Left renal pelvis (tissue), 4 donors: ENCODE measurements around the gene IER3. TPM values are rescaled to one million over a fixed set of nuclear protein-coding genes. Genes with fewer than 3 reads are reported as not detected.

Experiments used
- DNase-seq, 4 donors: peaks; one replicate each; pipeline ENCODE4 v3.0.0-alpha.2; 2013; ENCODE audit warnings: low read depth in 4 of 4, low spot score in 3 of 4
- polyA plus RNA-seq, 4 donors: library from polyadenylated mRNA; unstranded; fragments of 120-200 nt; gene quantifications; one replicate each; pipeline ENCODE4 v1.2.1, GENCODE V29; 2013; ENCODE audit not compliant: insufficient read length in 4 of 4

The IER3 gene
- polyA plus RNA-seq, 4 donors, result 17.5 to 23.5 (median 21.3) TPM

DNA sequence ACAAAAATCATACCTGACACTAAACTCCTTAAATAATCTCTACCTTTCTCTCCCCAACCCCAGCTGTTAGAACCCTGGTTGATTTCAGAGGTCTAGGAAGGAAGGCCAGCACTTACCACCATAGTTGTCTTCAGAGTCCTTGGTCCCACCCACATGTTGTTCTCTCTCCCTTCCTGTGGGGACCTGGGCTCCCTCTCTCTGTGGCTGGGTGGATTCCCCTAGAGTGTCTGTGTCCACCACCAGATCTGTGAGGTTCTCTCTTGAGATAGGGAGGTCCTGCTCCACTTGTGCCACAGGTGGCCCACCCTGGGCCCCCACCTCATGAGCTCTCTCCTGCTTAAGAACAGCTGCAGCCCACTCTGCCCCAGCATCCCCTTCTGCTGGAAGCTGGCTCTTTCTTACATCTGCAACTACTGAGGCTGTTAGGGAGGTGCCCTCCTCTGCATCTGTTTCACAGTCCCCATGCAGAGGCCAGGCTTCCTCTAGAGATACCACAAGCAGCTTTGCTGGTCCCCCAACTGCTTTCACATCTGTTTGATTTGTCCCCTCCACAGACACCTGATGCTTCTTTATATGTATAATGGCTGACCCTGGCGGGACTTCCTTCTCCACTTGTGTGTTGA, 32.5 kb downstream of the IER3 start:
- no peak for DNase-seq

DNA sequence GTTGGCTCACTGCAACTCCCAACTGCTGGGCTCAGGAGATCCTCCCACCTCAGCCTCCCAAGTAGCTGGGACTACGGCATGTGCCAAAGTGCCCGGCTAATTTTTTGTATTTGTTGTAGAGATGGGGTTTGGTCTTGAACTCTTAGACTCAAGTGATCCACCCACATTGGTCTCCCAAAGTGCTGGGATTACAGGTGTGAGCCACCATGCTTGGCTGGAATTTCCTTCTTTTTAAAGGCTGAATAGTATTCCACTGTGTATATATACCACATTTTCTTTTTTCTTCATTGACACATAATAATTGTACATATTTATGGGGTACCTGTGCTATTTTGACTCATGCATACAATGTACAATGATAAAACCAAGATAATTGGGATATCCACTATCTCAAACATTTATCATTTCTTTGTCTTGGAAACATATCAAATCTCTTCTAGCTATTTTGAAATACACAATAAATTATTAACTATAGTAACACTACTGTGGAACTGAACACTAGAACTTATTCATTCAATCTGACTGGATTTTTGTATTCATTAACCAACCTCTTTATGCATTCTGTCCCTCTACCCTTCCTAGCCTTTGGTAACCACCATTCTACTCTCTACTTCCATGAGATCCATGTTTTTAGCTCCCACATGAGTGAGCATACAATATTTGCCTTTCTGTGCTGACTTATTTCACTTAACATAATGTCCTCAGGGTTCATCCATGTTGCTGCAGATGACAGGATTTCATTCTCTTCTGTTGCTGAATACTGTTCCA, 35.1 kb downstream of the IER3 start:
- no peak for DNase-seq

DNA sequence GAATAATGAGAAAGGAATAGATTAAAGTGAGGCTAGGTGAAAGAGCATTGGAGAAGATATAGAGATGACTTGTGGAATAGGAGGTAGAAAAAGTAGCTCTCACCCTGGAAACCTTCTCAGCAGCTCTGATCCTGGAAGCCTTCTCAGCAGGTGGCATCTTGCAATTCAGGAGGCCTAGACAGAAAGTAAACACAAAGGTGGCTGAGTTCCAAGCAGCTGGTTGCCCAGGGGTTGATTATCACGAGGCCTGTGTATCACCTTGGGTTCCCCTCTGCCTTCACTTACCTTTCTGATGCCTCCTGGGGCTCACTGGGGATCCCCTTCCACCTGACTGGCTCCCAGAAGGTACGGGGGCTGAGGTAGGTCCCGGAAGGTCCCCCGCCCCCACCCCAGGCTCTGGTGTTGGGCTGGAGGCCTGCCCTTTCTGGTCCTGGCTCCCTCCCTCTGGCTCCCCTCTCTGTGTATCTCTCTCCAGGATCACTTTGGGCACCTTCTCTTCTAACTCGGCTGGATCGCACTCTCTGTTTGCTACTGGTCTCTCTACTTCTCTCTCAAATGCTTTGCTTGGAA, 37.0 kb downstream of the IER3 start:
- DNase-seq, result no peak

DNA sequence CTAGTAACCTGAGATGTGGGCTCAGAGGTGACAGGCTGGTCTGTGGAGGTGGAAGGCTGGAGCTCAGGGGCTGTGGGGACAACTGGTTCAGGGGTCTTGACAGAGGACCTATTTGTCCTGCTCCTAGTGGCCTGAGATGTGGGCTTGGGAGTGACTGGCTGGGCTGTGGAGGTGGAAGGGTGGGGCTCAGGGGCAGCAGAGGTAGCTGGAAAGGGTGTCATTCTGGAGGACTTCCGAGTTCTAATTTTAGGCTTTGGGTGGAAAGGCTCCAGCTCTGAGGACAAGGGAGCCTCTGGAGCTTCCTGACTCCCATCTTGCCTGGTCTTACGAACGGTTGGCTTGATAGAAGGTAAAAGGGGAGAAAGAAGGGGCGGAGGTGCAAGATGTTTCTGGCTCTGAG, 38.7 kb downstream of the IER3 start:
- no peak for DNase-seq

DNA sequence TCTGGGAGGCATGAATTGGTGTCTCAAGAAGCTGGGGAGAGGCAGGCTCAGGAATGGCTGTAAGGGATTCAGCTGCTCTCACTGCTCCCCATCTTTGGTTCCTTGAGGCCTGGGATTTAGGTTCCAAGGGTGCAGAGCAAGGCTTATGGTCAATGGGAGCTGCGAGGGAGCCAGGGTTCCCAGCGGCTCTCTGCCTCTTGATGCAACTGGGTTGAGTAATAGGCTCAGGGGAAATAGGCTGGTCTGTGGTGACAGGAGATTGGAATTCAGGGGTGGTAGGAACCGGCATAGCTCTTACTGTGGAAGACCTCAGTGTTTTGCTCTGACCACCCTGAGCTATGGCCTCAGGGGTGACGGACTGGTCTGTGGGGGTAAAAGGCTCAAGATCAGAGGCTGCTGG, 40.5 kb downstream of the IER3 start:
- DNase-seq, result no peak

DNA sequence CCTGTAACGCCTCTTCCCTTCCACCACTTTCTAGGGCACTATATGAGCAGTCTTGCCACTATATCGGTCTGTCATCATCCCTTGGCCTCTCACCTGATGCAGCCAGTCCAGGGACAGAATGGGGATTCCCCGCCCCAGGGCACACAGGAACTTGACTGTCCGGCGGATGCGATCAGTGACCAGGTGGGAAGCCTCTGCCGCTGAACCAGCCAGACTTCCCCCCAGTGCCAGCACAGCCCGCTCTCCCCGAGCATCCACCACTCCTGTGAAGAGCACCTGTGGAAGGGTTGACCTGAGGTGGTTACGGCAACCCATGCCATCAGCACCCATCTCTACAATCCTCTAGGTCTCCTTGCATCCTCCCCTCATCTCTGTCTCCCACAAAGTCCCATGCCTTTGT, 41.3 kb downstream of the IER3 start:
- no peak for DNase-seq

DNA sequence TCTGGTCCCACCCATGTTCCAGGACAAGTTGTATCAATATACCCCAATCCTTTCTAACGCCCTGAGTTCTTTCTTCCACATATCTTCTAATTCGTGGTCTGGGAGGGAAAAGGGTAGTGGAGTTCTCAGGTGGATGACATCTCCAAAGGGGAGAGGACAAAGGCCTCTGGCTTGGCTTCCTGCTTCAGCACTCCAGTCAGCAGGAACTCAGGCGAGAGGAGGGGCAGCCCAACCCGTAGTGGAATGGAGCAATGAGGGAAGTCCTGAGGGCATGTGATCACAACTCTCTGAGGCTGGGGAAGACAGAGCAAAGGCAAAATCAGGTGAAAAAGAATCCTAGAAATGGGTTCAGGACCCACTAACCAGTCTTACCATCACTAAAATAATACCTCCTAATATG, 44.0 kb downstream of the IER3 start:
- no peak for DNase-seq

DNA sequence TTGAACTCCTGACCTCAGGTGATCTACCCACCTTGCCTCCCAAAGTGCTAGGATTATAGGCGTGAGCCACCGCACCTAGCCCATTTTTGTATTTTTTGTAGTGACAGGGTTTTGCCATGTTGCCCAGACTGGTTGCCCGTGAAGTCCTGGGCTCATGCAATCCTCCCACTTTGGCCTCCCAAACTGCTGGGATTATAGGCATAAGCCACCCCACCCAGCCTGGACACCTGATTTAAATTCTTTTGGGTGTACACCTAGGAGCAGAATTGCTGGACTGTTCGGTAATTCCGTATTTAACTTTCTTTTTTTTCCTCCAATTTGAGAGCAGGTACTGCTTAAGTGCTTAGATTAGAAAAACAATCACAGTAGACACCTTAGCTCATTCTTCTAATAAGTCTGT, 47.9 kb downstream of the IER3 start:
- DNase-seq, result no peak

Other genes with a start within 250 kb of the IER3 start
- gene GNL1, start 188.1 kb downstream of the IER3 start, polyA plus RNA-seq, result 100 to 1,000 TPM in 2 of 4 donors, 10 to 100 TPM in 2; 77.6 to 105 (median 93.8) TPM
- 10 to 100 TPM; 30.9 to 36.9 (median 33.2) TPM for gene PRR3, start 187.3 kb downstream of the IER3 start, polyA plus RNA-seq
- gene ABCF1, start 173.1 kb downstream of the IER3 start, polyA plus RNA-seq, result 10 to 100 TPM; 55.7 to 74.9 (median 64.6) TPM
- gene PPP1R10, start 127.3 kb downstream of the IER3 start, polyA plus RNA-seq, result 10 to 100 TPM; 38.1 to 65.7 (median 57.1) TPM
- 10 to 100 TPM; 35.3 to 63.8 (median 55.4) TPM for gene MRPS18B, start 126.7 kb downstream of the IER3 start, polyA plus RNA-seq
- gene ATAT1, start 117.7 kb downstream of the IER3 start, polyA plus RNA-seq, result 10 to 100 TPM; 33.7 to 66.4 (median 39.8) TPM
- gene C6orf136, start 97.4 kb downstream of the IER3 start, polyA plus RNA-seq, result 10 to 100 TPM; 10.5 to 30.0 (median 24.5) TPM
- 10 to 100 TPM; 28.8 to 51.3 (median 41.2) TPM for gene DHX16, start 71.5 kb downstream of the IER3 start, polyA plus RNA-seq
- gene PPP1R18, start 57.9 kb downstream of the IER3 start, polyA plus RNA-seq, result 10 to 100 TPM; 34.3 to 56.4 (median 40.2) TPM
- 10 to 100 TPM; 35.6 to 40.7 (median 38.1) TPM for gene NRM, start 53.6 kb downstream of the IER3 start, polyA plus RNA-seq
- 10 to 100 TPM; 34.7 to 49.0 (median 45.2) TPM for gene MDC1, start 27.3 kb downstream of the IER3 start, polyA plus RNA-seq
- 1,000 to 10,000 TPM; 1,126 to 1,457 (median 1,265) TPM for gene TUBB, start 24.2 kb downstream of the IER3 start, polyA plus RNA-seq
- 100 to 1,000 TPM; 103 to 143 (median 138) TPM for gene FLOT1, start 1.9 kb downstream of the IER3 start, polyA plus RNA-seq
- 100 to 1,000 TPM in 3 of 4 donors, 10 to 100 TPM in 1; 55.6 to 201 (median 156) TPM for gene DDR1, start 140.0 kb upstream of the IER3 start, polyA plus RNA-seq
- gene GTF2H4, start 163.7 kb upstream of the IER3 start, polyA plus RNA-seq, result 10 to 100 TPM; 30.2 to 51.2 (median 44.1) TPM
- gene VARS2, start 169.7 kb upstream of the IER3 start, polyA plus RNA-seq, result 10 to 100 TPM; 26.1 to 59.5 (median 35.3) TPM
- gene SFTA2, start 187.6 kb upstream of the IER3 start, polyA plus RNA-seq, result 1 to 10 TPM in 1 of 4 donors, under 1 TPM in 3; 0.16 to 1.0 (median 0.82) TPM
- gene MUCL3, start 196.4 kb upstream of the IER3 start, polyA plus RNA-seq, result under 1 TPM in 3 of 4 donors, not detected in 1; 0.03 to 0.09 (median 0.03) TPM
- gene MUC21, start 239.2 kb upstream of the IER3 start, polyA plus RNA-seq, result under 1 TPM in 1 of 4 donors, not detected in 3; 0.04 TPM